Glomerular visceral epithelial cell (primary cell): ENCODE results near the gene FAM229A.
"Not testable (repeated sequence)": the region's sequence is repeated elsewhere in the genome, so short reads cannot be mapped to it uniquely, and the experiment has no call there.

ENCODE experiments used
- DNase-seq: peaks from one replicate; pipeline ENCODE4 v3.0.0-alpha.2; 2016; ENCODE audit errors: extremely low spot score

FAM229A gene

DNA sequence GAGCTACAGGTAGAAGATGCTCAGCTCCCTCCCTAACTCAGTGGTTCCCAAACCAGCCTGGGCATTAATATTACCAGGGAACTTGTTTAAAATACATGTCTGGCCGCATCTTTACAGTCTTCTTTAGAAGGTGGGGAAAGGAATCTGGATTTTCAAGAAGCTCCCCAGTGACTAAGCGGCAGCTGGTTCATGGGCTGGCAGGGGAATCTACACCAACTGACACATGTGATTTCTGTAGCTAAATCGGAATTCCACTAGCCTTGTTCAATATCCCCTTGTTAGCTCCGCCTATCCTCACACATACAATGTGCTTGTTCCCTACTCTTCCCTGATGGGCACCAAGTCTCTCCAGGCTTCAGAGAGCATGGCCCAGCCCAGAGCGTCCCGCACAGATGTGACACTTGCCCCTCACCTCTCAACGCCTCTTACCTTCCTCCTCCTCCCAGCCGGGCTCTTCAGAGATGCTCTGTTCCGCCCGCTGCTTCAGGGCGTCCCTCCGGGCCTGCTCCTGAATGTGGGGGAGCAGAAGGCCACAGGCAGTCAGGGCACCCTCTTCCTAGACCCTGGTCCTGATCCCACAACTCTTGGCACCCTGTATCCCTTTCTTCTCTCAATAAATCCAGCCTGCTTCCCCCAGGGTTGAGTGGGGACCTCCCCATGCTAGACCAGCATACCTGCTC lies 15.4 kb upstream of the FAM229A start:
- DNase-seq, result no peak

DNA sequence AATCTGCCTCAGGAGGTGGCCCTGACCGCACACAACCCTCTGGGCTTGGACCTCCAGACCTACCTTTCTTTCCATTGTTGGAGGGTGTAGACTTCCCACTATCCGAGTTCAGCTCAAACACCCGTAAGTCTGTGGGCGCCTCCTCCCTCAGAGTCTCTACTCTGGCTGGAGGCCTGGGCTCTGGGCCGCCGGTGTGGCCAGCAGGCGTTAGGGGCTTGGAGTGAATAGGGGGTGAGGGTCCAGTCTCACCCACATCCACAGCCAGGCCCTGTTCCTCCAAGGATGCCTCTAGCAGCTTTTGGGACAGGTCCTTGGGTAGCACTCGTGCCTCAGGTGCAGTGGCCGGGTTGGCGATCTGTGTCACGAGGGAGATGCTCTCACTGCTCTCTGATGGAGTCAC lies 13.9 kb upstream of the FAM229A start:
- DNase-seq, result no peak

DNA sequence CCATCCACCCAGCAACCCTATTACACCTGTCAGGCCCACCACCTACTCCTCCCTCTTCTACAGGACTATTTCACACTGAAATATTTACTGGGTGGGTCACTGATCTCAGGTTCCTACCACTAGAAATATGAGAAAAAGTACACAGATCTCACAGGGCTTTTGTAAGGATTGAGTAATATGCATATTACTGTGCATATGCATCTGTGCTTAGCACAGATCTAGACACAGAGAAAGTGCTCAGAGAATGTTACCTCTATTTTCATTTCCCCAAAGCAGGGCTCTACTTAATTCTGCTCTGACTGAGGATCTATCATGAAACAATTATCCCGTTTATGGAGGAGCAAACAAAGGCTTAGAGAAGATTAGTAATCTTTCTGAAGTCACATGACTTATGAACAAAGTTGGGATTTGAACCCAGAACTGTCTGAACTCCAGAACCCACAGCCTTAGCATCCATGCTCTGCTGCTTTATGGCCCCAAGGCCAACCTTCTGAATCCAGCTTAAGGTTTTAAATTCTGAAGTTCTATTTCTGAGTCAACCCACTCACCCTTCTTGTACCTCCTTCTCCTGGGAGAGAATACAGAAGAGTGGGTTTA lies 11.8 kb upstream of the FAM229A start:
- no peak for DNase-seq

DNA sequence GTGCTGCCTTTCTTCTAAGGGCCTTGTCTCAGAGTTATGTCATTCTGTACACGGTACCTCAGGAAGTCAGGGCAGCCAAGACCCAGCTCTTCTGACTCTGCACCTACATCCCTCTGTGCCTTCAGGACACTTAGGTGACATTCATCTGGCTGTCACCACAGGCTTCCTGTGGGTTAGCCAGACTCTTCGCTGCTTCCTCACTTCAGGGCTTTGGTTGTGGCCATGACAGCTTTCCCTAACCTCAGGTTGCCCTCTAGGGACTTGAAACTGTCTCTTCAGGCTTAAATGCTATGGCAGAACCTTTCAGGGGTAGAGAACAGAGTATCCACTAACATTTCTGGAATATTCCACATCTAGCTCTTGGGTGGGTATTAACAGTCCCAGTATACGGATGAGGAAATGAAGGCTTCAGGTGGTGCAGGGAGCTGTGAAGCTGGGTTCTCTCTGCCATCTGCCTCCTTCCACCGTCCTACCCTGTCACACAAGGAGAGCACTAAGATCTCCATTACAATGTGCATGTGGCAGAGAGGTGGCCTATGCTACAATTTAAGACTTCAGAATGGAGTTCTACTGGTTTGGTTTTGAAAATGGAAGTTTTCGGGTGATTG lies 10.0 kb upstream of the FAM229A start:
- no peak for DNase-seq

DNA sequence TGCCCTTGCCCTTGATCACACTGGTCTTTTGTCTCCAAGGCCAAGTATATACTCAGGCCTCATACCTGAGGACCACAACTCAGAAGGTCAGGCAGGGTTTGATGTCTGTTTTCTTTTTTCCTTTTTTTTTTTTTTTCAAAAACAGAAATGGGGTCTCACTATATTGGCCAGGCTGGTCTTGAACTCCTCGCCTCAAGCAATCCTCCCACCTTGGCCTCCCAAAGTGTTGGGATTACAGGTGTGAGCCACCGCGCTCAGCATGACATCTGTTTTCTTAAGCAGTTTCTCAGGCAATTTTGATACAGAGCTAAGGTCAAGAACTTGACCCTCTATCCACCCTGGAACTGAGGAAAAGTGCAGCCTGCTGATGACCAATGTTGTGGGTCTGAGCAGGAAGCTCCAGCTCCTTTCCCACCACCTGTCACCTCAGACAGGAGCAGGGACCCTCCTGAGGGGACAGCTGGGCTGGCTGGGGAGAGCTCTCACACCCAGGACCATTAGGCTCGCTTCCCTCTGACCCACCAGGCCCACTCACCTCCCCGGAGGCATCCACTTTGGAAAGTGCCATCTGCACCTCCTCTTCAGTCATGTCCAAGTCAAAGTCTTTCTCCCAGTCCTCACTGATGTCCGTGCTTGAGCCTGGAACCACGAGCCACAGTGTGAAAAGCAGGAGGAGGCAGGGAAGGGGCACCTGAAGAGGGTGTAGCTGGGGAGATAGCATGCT lies 5.8 kb upstream of the FAM229A start:
- DNase-seq, result no peak

DNA sequence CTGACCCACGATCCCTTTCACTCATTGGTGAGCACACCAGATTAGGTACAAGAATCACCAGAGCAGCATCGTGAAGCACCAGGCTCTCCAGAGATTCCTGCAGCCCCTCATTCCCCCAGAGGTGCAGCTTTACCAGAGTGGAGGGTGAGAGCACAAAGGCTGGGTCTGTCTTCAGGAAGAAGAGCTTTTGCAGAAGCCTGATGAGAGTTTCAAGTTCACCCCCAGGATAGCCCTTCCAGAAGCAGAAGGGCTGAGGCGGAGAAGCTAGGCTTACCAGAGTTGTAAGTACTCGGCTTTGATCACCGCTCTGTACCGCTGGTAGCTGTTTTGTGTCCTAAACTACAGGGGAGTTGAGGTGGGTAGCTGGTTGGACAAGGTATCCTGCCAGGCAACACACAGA lies 3.2 kb upstream of the FAM229A start:
- no peak for DNase-seq

DNA sequence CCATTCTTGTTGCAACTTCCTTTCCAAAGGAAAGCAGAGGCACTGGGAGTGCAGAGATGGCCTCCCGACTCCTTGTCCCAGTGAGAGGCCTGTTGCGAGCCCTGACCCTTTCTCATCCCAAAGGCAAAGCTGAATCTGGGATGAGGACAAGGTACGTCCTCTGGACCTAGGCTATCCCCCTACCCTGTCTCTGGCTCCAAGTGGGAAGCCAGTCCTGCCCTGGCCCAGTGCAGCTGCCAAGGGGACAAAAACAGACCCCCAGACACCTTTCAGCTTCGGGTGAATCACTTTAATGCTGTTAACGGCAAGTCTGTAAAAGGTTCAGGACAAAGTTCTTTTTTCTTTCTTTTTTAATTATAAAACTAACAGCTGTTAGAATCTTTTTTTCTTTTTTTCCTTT lies 2.6 kb upstream of the FAM229A start:
- no peak for DNase-seq

DNA sequence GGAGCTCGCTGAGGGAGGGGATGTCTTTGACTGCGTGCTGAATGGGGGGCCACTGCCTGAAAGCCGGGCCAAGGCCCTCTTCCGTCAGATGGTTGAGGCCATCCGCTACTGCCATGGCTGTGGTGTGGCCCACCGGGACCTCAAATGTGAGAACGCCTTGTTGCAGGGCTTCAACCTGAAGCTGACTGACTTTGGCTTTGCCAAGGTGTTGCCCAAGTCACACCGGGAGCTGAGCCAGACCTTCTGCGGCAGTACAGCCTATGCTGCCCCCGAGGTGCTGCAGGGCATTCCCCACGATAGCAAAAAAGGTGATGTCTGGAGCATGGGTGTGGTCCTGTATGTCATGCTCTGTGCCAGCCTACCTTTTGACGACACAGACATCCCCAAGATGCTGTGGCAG lies 1.4 kb upstream of the FAM229A start:
- no peak for DNase-seq

DNA sequence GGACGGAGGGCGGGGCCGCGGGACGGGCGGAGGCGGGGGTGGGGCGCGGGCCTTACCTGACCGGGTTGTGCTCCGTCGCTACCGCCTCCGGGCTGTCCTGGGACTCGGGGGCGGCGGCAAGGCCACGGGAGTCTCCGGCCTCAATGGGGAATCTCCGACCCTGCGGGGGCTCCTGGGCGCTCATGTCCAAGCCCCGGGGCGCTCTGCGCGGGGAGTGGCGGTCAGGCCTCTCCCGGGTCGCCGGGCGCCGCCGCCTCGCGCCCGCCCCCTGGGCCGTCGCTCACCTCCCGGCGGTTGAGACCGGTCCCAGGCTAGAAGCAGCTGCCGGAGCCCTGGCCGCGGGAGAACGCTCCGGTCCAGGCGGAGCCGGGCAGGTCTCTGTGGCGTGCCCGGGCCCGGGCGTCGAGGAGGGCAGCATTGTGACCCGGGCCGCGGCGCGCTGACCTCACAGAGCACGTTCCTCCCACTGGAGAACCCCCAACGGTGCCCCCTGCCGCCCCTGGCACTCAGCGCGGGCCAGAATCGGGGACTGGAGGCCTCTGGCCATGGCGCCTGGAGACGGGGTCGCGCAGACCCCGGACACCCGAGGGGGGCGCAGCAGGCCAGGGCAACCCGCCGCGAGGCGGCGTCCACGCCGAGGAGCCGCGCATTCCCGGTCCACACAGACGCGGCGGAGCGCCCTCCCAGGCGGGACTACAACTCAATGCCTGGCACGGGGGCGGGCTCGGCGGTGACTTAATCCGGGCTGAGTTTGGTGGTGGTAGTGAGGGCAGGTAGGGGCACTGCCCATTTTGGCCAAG lies 411 bp downstream of the FAM229A start:
- DNase-seq, result no peak

DNA sequence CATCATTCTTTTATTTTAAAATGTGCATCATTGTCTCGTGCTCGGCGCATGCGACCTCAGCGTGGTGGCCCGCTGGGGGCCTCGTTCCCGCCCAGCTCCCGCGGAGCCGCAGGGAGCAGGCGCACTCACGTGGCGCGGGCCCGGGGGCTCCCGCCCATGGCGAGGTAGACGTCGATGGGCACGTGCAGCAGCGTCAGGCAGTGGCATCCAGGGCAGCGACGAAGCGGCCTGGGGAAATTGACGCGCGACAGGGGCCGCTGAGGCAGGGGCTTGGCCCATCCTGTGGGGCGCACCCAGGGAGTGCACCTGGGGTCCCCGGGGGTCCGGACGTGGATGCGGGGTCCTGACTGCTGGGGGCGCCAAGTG lies 994 bp downstream of the FAM229A start:
- no peak for DNase-seq

DNA sequence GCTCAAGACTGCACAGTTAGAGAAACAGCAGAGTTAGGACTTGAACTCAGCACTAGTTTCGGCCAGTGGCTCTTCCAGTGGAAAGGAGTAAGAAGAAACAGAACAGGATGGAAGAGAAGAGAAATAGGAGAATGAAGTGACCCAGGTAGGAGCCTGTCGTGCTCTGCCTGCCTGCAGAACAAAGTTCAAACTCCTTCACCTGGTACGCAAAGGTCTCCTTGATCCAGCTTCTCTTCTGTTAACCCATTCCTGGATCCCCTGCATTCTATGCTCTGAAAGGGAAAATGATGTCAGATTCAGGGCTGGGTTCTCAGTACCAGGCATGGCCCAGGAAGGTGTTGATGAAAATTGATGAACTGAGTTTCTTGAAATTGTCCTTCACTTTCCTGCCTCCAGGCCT lies 3.9 kb downstream of the FAM229A start:
- no peak for DNase-seq

DNA sequence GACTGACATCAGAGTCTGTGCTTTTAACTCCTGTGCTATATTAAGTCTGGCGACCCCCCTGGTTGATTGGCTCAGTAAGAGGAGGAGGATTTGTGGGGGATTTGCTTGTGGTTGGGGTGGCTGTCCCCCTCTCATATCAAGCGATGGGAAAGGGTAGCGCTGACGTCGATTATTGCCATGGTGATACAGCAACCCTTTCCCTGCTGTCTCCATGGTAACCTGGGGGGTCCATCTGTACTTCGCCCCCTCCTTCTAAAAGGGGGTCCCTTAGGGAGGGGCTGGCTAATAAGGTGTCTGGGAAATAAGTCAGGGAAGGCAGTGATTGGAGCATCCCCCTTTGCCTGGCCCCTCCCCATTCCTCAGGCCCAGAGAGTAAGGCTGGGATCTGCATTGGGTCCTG lies 4.7 kb downstream of the FAM229A start:
- no peak for DNase-seq

DNA sequence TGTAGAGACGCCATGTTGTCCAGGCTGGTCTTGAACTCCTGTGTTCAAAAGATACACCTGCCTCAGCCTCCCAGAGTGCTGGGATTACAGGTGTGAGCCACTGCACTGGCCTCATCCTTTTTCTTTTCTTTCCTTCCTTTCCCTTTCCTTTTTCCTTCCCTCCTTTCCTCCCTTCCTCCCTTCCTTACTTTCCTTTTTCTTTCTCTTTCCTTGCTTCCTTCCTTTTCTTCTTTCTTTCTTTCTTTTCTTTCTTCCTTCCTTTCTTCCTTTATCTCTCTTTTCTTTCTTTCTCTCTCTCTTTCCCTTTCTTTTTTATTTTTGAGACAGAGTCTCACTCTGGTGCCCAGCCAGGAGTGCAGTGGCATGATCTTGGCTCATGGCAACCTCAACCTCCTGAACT lies 5.8 kb downstream of the FAM229A start:
- no peak for DNase-seq

DNA sequence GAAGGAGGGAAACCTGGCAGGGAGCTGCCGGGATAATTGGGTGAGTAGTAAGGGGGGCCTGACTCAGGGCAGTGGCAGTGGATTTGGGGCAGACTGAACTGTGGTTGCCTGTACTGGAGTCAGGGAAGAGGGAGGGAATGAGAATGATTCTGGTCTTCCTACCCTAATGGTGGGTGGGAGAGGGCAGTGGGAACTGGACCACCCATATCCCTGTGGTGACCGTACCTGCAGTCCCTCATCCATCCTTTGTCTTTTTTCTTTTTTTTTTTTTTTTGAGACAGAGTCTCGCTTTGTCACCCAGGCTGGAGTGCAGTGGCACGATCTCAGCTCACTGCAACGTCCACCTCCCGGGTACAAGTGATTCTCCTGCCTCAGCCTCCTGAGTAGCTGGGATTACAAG lies 6.5 kb downstream of the FAM229A start:
- DNase-seq, result not testable (repeated sequence)

DNA sequence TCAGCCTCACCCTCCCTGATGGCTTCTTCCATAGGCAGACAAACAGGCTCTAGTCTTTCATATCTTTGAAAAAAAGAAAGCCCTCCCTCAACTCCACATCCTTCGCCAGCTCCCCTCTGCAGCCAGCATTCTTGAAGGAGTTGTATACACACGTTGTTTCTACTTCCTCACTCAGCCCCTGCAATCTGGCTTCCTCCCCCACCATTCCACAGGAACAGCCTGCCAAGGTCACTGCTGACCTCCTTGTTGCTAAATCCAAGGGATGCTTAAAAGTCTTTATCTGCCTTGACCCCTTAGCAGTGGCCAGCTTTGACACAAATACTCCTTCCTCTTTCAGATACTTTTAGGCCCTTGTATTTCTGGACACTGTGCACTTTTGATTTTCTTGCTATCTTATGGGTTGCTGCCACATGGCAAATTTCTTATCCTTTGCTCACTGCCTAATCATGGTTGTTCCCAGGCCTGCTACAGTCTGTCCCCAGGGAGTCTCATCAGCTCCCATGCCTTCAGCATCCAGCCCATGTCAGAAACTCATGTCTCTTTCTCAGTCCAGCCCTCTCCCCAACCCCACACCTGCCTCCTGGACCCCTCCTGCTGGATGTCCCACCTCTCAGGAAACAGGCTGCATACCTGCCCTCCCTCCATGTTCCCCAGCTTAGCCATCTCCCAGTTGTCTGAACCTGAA lies 8.3 kb downstream of the FAM229A start:
- no peak for DNase-seq

DNA sequence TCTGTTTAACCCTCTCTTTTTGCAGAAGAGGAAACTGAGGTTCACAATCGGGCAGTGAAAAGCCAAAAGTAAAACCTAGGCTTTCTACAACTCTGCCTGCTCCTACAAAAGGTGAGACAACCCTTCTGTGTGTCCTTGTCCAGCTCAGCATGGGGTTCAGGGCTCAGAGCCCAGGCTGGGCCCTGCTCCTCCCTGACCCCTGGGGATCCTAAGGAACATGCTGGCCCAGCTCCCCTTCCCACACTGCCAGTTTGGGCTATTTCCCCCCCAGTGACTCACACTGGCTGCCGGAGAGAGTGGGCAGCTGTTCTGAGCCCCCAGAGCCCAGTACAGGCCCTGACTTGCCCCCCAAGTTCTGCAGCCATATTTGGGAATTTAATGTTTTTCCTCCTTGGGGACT lies 8.9 kb downstream of the FAM229A start:
- DNase-seq, result no peak

DNA sequence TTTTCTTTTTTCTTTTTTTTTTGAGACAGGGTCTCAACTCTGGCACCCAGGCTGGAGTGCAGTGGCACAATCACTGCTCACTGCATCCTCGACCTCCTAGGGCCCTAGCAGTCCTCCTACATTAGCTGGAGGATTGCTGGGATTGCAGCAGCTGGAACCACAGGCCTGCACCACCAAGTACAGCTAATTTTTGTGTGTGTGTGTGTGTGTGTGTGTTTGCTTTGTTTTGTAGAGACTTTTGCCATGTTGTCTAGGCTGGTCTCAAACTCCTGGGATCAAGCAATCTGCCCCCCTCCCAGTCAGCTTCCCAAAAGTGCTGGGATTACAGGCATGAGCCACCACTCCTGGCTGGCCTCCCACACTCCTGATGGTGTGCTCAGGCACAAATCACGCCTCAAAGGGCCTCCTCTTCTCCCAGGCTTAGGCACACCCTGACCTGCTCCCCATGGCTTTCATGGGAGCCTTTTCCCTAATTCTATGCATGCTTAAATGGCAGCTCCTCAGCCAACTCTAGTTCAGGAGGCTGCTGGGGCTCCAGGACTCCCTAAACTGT lies 9.4 kb downstream of the FAM229A start:
- DNase-seq, result no peak

DNA sequence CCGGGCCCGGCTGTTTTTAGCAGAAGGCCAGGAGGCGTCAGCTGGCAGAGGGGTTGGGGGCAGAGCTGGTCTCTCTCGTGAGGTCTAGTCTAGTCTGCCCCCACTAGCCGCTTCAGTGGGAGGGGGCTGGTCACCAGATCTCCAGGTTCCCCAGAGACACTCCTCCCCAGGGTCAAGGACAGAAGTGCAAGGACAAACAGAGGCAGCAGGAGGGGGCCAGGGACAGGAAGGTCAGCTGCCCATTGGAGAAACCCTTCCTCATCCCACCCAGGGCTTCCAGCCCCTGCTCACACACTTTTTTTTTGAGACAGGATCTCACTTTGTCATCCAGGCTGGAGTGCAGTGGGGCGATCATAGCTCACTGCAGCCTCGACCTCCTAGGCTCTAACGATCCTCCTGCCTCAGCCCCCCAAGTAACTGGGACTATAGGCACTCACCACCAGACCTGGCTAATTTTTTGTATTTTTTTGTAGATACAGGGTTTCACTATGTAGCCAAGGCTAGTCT lies 10.0 kb downstream of the FAM229A start:
- DNase-seq, result no peak

DNA sequence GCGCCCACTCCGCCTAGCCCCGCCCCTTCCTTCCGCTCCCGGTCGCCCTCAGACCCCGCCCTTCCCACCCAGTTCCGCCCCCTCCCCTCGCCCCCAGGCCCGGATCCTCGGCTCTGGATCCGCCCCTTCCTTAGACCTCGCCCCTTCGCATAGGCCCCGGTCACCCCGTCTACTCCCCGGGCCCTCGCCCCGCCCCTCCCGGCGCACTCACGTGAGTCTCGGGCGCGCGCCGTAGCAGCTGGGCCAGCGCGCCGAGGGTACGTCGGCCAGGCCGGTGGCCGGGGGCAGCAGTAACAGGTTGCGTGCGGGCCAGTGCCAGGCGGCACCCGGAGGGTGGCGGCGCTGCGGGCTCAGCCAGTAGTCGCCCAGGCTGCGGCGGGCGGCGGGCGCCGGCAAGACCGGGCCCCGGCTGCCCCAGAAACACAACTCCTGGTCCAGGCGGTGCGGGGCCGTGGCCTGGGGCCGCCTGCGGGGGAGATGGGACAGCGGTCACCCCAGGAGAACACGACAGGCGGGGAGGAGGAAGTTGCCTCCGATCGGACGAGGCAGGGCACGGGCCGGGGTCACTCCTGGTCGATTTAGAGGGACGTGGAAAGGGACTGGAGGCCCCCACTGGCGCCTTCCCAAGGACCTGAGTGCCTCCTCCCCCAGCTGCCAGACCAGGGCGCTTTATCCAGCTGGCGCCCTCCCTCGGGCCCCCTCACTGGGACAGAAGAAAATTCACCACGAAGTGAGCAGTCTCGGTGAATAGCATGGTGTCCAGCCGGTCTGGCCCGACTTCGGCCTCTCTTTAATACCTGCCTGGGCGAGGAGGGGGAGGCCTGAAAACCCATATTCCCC lies 10.7 kb downstream of the FAM229A start:
- DNase-seq, result peak; percentile 95

DNA sequence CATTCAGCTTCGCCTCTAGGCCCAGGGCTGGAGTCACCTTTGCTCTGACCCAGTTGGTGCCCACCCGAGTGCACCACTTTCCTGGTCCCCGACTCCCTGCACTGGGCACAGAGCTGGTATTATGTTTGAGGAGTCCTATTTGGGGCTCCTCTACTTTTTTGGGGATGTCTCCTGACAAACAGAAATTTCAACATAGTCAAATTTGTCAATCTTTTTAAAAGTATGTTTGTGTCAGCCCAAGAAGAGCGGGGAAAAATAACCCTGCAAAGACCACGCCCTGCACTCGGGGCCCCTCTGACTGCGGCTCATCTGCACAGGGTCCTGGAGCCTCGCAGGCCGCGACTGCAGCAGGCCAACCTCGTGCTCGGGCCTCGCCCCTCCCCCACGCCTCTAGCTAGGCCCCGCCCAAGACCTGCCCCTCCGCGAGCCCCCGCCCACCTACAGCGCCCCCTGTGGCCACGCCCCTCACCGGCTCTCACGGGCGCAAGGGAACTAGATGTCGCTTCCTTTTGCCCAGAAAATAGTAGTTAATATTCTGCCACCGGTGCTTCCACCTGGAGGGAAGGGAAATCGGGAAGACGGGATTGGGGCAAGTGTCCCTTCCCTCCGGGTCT lies 11.4 kb downstream of the FAM229A start:
- no peak for DNase-seq
